Inferior parietal cortex (tissue), 1 donor: ENCODE data around the gene TMED1.
"Not testable (repeated sequence)": the region's sequence is repeated elsewhere in the genome, so short reads cannot be mapped to it uniquely, and the experiment has no call there.

Experiments
- DNase-seq: peaks from one replicate; pipeline ENCODE4 v3.0.0-alpha.2; 2016; ENCODE audit errors: extremely low spot score

Gene TMED1, protein sequence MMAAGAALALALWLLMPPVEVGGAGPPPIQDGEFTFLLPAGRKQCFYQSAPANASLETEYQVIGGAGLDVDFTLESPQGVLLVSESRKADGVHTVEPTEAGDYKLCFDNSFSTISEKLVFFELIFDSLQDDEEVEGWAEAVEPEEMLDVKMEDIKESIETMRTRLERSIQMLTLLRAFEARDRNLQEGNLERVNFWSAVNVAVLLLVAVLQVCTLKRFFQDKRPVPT

DNA sequence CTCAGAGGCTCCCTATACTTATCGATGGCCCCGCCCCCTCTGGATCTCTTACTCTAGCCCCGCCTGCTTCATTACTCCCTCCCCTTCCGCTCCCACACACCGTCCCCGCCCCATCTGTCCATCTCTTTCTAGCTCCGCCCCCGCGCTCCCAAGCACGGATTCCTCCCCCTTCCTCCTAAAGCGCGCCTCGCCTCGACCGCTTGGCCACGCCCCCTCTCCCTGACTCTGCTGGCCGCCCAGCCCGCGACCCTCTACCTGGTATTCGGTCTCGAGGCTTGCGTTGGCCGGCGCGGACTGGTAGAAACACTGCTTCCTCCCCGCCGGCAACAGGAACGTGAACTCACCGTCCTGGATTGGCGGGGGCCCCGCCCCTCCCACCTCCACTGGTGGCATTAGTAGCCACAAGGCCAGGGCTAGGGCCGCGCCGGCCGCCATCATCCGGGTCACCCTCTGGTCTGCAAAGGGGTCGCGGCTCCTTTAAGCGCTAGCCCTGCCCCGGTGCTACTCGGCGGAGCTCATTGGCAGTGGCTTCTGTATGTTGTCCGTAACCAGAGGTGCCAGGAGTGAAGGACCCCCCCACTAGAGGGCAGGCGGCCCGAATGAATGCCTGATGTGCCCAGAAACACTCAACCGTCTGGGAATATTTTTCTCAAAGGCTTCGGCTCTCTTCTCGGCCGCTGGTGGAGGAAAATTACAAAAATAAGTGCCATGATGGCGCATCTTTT, at the start of gene TMED1:
TMED1 (minus strand) TSS at position 459 of the 725 bp plus-strand sequence; CDS start at position 438, 21 bp downstream.
- peak; percentile 92 for DNase-seq

DNA sequence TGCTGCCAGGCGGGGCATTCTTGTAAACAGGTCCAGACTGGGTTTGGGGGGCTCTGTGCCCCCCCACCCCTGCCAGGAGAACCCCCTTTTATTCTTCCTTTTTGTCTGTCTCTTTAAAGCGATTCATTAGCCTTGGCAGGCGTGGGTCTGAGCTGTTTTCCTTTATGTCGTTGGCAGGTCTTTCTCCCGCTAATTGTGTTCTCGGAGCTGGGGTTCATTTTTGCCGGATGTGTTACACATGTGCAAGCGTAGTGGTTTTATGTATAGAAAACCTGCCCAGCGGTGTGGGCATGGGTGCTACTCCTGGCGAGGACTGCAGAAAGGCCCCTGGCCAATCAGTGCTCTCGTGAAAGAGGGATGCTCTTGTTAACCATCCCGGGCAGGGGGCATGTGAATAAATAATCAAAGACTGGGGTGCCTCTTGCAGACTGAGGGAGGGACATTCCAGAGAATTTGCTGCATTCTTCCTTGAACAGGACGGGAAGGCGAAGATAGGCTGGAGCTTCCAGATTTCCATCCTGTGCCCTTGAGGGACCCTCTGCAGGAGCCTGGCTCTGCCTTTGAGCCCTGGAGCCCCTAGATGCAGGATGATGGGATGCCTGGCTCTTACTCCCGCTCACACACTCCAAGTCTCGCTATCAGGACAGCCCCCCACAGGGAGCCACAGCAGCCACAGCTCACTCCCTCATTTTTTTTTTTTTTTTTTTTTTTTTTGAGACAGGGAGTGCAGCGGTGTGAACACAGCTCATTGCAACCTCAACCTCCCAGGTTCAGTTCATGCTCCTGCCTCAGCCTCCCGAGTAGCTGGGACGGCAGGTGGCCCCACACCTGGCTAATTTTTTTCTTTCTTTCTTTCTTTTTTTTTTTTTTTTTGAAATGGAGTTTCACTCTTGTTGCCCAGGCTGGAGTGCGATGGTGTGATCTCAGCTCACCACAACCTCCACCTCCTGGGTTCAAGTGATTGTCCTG, 49.5 kb upstream of the TMED1 start:
- DNase-seq = no peak

DNA sequence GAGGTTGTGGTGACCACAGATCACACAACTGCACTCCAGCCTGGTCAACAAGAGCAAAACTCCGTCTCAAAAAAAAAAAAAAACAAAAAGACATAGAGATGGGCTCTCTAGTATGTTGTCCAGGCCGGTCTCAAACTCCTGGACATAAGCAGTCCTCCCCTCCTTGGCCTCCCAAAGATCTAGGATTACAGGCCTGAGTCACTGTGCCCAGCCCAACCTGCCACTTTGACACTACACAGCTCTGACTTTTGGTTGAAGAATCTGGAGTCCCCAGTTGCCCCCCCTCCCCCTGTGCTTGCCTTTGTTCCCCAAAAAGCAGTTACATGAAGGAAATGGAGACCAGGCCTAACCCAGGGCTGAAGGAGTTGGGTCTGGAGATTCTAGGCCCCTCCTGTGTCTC, 48.3 kb upstream of the TMED1 start:
- DNase-seq = no peak

DNA sequence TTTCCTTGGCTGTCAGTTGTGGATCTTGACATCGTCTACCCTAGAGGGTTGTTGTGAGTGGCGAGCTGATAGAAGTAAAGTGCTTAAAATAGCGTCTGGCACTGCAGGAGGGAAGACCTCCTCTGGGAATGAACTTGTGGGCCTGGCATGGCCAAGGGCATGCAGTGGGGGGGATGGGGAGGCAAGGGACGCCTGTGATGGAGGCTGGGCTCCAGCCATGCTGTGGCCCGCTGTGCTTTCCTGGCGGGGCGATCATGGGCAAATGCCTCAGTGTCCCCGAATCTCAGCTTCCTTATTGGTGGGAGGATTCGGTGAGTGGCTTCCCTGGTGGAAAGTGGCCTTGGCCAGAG, 46.1 kb upstream of the TMED1 start:
- DNase-seq = no peak

DNA sequence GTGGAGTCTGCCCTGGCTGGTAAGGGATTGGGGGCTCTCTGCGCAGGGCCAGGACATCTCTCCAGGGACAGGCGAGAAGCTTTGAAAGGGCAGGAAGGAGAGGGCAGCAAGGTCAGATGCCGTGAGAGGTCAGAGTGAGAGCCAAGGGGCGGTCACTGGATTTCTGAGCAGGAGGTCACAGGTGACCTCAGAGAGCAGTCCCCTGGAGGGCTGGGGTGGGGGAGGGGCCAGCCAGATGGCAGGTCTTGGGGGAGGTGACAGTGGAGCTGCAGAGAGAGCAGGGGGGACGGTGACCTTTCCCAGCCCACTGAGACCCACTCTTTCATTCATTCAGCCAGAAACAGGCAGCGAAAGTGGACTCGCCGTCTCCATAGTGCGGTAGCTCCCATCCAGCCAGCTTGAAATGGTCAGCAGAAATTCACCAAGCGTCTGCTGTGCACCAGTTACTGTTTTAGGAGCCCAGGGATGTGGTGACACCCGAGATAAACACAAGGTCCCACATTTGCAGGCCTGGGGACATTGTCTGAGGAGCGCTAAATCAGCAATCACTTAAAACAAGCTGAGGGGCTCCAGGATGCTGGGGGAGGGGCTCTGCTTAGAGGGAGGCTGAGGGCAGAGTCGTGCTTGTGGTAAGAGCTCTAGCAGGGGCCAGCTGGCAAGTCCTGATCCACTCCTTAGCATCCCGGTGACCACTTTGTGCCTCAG, 45.5 kb upstream of the TMED1 start:
- DNase-seq = no peak

DNA sequence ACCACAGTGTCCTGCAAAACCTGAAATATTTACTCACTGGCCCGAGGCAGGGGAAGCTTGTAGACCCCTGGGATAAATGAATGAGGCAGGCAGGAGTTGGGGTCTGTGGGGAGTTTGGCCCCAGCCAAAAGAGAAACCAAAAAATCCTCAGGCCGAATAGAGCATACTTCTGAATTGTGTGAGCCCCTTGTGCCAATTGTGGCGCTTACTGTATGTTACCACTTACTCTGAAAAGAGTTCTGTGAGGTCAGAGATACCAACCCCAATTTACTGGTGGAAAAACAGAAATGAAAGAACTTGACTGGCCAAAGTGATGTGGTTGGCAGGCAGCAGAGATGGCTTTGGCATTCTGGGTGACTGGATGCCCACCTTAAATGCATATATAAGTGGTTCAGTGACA, 42.2 kb upstream of the TMED1 start:
- no peak for DNase-seq

DNA sequence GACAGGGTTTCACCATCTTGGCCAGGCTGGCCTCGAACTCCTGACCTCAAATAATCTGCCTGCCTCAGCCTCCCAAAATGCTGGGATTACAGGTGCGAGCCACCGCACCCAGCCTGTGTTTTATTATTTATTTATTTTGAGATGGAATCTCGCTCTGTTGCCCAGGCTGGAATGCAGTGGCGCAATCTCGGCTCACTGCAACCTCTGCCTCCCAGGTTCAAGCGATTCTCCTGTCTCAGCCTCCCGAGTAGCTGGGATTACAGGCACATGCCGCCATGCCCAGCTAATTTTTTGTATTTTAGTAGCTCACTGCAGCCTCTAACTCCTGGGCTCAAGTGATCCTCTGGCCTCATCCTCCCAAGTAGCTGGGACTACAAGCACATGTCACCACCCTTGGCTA, 41.6 kb upstream of the TMED1 start:
- not testable (repeated sequence) for DNase-seq

DNA sequence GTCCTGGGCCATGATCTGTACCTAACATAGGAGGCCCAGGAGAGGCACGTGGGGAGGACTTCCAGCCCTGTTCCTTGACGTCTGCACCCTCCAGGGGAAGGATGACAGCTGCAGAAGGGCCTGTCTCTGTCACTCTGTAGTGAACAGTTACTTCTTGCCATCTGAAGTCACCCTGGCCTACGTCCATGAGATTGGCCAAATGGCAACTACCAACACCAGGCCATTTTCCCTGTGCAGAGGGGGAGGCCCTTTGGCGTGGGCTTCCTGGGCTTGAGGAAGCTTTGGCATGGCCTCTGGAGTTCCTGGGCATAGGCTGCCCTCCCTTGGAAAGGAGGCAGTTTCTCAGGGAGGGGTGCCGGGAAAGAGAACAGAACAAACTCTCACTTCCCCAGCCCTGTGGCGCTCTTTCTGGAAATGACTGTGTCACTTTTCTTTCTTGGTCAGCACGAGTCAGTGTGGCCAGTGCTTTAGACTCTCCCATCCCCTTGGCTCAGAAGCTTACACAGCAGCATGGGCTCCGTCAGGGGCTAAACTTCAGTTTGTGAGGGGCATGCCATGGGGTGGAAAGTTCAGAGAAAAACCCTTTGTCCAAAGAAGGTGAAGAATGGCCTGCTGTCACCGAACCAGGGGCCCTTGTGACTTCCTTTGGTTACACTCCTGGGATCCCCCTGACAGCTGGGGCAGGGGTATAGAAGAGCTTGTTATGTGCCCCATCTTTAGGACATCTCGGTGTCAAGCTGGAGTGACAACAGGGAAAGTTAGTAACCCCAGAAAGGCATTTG, 40.6 kb upstream of the TMED1 start:
- no peak for DNase-seq

DNA sequence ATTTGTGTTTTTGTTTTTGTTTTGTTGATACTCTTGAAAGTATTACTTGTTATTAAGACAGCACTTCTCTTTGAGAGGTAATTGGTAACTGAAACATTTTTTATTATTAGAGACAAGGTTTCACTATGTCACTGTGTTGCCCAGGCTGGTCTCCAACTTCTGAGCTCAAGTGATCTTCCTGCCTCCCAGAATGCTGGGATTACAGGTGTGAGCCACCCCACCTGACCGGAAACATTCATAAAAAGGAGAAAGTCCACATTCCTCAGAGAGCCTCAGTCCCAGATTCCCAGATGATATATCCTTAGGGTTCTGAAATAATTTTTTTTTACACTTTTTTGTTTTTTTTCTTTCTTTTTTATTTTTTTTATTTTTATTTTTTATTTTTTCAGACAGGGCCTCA, 38.0 kb upstream of the TMED1 start:
- no peak for DNase-seq

DNA sequence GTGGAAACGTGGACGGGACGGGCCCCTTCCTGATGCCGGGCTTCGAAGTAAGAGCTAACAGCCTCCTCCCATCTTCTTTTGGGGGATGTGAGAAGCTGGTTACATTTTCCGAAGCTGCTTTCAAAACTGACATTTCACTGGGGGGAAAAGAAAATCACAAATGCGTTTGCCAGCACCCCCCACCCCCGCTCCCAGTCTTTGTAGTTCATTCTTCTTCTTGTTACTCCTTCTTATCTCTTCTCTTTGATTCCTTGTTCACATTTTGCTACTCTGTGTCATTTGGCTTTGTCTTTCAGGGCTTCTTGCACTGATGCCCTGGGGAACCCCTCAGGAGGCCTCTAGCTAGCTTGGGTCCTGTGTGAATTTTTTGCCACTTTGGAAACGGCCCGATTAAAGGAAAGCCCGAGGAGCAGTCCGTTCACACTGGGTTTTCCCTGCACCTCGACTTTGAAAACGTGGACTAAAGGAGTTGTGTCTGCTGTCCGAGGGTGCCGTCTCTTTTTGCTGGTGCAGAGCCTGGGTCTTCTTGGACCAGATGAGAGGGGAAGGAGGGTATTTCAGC, 36.6 kb upstream of the TMED1 start:
- DNase-seq = no peak

DNA sequence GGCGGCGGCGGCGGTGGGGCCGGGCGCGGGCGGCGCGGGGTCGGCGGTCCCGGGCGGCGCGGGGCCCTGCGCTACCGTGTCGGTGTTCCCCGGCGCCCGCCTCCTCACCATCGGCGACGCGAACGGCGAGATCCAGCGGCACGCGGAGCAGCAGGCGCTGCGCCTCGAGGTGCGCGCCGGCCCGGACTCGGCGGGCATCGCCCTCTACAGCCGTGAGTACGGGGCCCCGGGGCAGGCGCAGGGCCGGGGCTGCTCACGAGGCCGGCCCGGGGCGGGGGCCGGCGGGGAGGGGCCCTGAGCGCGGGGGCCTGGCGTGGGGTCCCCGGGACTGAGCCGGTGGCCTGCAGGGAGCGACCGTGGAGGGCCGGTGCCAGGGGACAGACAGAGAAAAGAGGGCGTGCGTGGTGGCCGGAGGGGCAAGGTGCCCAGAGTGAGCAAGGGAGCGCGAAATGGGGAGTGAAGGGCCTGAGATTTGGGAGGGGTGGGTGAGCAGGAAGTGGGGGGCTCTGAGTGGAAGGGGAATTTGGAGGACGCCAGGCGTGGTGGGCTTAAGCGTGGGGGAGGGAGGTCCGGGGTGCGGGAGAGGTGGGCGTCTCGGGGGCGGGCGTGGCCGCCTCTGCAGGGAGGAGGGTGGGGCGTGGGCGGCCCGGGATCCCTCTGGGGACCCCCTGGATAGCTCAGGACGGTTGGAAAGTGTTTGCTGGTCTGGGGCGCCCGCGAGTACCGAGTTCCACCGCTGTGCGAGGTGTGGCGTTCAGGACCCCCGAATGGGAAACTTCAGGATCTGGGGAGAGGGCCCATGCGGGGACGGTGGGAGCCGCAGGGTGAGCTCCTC, 35.9 kb upstream of the TMED1 start:
- DNase-seq = no peak

DNA sequence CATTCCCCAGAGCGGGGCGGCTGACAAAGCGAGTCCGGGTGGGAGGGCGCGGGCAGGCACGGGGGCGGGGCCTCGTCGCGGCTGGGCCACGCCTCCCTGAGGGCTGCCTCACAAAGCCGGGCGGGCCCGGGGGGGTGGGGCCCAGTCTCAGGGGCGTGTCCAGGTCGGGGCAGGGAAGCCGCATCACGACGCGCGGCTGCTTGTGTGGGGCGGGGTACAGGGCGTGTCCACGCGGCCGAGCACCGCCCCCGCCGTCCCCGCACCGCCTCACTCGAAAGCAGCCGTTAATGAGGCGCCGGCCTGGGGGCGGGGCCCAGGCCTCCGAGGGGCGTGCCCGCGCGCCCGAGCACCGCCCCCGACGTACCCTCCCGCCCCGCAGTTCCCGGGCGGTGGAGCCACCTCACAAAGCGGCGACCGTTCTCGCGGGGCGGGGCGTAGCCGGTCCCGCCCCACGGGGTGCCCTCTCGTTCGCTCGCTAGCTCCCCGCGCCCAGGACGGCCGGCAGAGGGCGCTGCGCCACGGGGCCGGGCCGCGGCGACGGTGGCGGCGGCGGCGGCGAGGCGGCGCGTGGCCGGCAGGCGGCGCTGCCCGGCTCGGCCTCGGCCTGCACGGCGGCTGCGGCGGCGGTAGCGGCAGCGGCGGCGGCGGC, 35.1 kb upstream of the TMED1 start, which contains the start of gene CARM1:
CARM1 (plus strand) TSS at position 599 of the 649 bp plus-strand sequence. CDS start 150 bp downstream, outside the sequence.
- peak; percentile 93 for DNase-seq

DNA sequence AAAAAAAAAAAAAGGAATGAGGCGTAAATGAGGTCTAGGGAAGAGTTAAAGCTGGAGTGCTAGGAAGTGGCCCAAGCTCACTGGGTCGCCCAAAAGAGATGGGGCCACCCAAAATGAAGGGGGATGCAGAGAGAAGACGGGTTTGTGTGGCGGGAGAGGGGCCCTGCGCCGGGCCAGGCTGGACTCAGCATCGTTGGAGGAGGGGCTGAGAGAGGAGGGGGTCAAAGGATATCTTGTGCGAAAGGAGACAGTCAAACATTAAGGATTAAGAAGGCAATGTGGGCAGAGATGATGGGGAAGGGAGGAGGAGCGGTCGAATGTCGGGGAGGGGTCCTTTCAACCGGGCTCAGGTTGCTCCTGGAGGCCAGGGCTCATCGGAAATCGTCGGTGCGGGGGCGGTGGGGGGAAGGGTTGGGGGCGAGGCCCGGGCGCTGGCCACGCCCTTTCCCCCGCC, 34.5 kb upstream of the TMED1 start:
- no peak for DNase-seq

DNA sequence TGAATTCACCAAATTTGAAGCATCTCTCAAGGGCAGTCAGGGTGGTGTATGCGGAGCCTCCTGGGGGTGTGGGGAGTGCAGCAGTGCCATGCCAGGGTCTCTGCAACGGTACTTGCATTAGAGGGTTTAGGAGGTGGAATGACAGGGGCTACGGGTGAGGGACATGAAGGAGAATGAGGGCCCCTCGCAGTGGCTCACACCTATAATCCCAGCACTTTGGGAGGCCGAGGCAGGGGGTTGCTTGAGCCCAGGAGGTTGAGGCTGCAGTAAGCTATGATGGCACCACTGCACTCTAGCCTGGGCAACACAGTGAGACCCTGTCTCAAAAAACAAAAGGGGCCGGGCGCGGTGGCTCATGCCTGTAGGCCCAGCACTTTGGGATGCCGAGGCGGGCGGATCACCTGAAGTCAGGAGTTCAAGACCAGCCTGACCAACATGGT, 33.9 kb upstream of the TMED1 start:
- not testable (repeated sequence) for DNase-seq

DNA sequence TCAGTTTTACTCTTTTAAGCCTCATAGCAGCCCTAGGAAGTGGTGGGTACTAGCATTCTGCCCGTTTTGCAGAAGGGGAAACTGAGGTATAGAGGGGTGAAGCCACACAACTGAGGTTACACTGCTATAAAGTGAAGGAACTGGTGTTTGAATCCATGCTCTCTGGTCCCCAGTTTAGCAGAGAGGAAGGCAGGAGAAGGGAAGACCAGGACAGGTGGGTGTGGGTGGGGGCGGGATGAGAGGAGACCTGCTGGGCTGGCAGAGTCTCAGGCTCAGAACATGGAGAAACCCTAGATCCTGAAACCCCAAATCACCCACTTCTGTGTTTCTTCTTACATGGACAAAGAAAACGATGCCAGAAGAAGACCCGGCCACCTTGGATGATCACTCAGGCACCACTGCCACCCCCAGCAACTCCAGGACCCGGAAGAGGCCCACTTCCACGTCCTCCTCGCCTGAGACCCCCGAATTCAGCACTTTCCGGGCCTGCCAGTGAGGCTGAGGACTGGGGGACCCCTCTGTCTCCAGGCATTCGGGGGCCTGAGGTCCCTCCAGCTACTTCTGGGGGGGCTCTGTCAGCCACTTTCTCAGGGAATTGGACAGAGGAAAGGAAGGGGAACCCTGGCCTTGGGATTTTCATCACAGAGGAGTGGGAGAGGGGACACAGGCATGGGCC, 33.0 kb upstream of the TMED1 start:
- DNase-seq = no peak

DNA sequence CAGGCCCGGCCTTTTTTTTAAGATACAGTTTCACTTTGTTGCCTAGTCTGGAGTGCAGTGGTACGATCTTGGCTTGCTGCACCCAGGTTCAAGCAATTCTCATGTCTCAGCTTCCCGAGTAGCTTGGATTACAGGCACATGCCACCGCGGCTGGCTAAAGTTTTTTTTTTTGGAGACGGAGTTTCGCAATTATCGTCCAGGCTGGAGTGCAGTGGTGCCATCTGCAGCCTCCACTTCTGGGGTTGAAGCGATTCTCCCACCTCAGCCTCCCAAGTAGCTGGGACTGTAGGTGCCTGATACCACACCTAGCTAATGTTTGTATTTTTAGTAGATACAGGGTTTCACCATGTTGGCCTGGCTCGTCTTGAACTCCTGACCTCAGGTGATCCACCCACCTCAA, 30.5 kb upstream of the TMED1 start:
- no peak for DNase-seq

DNA sequence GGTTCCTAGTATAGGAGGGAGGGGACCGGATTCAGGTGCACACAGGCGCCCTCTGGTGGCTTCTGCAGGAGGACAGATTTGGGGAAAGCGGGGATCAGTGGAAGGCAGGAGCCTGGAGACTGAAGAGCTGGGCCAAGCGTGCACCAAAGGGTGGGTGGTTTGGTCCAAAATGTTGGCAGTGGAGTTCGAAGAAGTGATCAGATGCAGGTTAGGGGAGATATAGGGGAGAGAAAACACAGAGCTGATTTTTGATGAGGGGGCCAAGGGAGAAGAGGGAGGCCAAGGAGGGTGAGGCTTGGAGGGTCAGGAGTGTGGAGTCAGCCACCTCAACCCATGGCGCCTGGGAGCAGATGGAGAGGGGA, 28.5 kb upstream of the TMED1 start:
- DNase-seq = peak; percentile 85

DNA sequence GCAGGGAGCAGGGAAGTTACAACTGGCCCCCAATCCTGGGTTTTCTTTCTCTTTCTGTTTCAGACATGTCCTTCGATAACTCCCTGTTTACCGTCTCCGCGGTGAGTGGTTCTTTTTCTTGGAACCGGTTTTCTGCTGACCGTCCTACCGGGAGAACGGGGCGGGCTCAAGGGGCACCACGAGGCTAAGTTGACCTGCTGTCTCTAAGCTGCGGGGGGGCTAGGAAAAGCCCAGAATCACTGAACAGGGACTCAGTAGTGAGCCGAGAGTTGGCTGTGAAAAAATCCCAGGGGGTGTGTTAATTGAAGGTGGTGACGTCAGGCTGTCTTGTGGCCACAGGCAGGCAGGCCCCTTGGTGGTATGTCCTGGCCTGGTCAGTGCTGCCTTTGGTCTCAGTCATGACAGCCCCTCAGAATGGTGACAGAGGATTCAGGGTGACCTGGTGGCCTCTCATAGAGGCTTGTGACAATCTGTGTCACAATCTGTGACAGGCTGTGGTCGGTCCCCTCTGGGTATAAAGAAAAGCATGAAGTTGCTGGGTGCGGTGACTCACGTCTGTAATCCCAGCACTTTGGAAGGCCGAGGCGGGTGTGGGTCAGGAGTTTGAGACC, 27.2 kb upstream of the TMED1 start:
- no peak for DNase-seq
